Measurements from ENCODE around the gene P3H3. TPM values are rescaled to one million over a fixed set of nuclear protein-coding genes. Genes with fewer than 3 reads are reported as not detected.

The P3H3 gene
- total RNA-seq, 4 donors from 2014 or later, result 2.6 to 6.6 (median 4.4) TPM

- TF ChIP-seq CTCF (IDR thresholded peaks at IDR 0.05) (no peak), POLR2A (IDR thresholded peaks at IDR 0.05) (no peak)
- peaks cover 0 to 16% (median 0%) of the 10 kb centered on the region in 3 donors for H3K4me1 ChIP-seq
- no peak for DNase-seq
- peaks cover 0 to 13% (median 0%) of the 10 kb centered on the region in 4 donors for H3K27me3 ChIP-seq
- H3K27ac ChIP-seq, result no peak overlapping the region
- WGBS, 2 donors, result 65 to 67% methylated on average over 1 of the region's 1 CpG
- peaks cover 0 to 67% (median 0%) of the 10 kb centered on the region in 3 donors for H3K36me3 ChIP-seq
- H3K9me3 ChIP-seq, result no peaks in the 10 kb centered on the region
- intact Hi-C loops (cut with DNase I), result no loop called here
- no peak overlapping the region for H3K4me3 ChIP-seq
Observed at GRCh38 chr12:6834254-6834653, 6.0 kb downstream of the P3H3 start.

- no peaks in the 10 kb centered on the region for H3K9me3 ChIP-seq
- H3K27me3 ChIP-seq, result peaks cover 0 to 6% (median 0%) of the 10 kb centered on the region in 4 donors
- intact Hi-C loops (cut with DNase I), result no loop called here
- H3K4me3 ChIP-seq, result no peak overlapping the region
- H3K36me3 ChIP-seq, result peaks cover 0 to 71% (median 0%) of the 10 kb centered on the region in 3 donors
- 73 to 78% methylated on average over 5 of the region's 5 CpGs for WGBS, 2 donors
- TF ChIP-seq CTCF (IDR thresholded peaks at IDR 0.05) (no peak), POLR2A (IDR thresholded peaks at IDR 0.05) (no peak)
- H3K27ac ChIP-seq, result no peak overlapping the region
- no peak for DNase-seq
- peaks cover 0 to 10% (median 0%) of the 10 kb centered on the region in 3 donors for H3K4me1 ChIP-seq
Observed at GRCh38 chr12:6834873-6835272, 6.7 kb downstream of the P3H3 start.

- Histone ChIP-seq H3K4me3 (no peak overlapping the region), H3K4me1 (peaks cover 0 to 5% (median 0%) of the 10 kb centered on the region in 3 donors), H3K27ac (no peak overlapping the region), H3K36me3 (peaks cover 0 to 53% (median 0%) of the 10 kb centered on the region in 3 donors), H3K9me3 (no peaks in the 10 kb centered on the region), H3K27me3 (no peaks in the 10 kb centered on the region)
- no peak for TF ChIP-seq POLR2A (IDR thresholded peaks at IDR 0.05)
- intact Hi-C loops (cut with DNase I), result no loop called here
- no peak for DNase-seq
- 58 to 84% methylated on average over 2 to 15 of the region's 16 CpGs for WGBS, 2 donors
Observed at GRCh38 chr12:6836851-6837250, 8.6 kb downstream of the P3H3 start.

- intact Hi-C loops (cut with DNase I), result no loop called here
- H3K27me3 ChIP-seq, result no peaks in the 10 kb centered on the region
- H3K4me3 ChIP-seq, result no peak overlapping the region
- no peak overlapping the region for H3K27ac ChIP-seq
- no peak for DNase-seq
- TF ChIP-seq POLR2A (IDR thresholded peaks at IDR 0.05), result no peak
- TF ChIP-seq CTCF (IDR thresholded peaks at IDR 0.05), result no peak
- H3K4me1 ChIP-seq, result peaks cover 0 to 5% (median 0%) of the 10 kb centered on the region in 3 donors
- peaks cover 0 to 48% (median 0%) of the 10 kb centered on the region in 3 donors for H3K36me3 ChIP-seq
- no peaks in the 10 kb centered on the region for H3K9me3 ChIP-seq
- 85% methylated on average over 9 of the region's 26 CpGs; no CpG with 5 or more reads in 1 of the 2 donors for WGBS, 2 donors
Observed at GRCh38 chr12:6837370-6838060, 9.3 kb downstream of the P3H3 start.

GRCh38 chr12:6838854-6839253, 10.6 kb downstream of the P3H3 start:
- Histone ChIP-seq H3K27me3 (no peaks in the 10 kb centered on the region), H3K36me3 (peaks cover 0 to 41% (median 0%) of the 10 kb centered on the region in 3 donors), H3K9me3 (no peaks in the 10 kb centered on the region), H3K27ac (no peak overlapping the region), H3K4me1 (peaks cover 0 to 5% (median 0%) of the 10 kb centered on the region in 3 donors), H3K4me3 (no peak overlapping the region)
- no peak for DNase-seq
- 82 to 94% methylated on average over 5 to 8 of the region's 16 CpGs for WGBS, 2 donors
- intact Hi-C loops (cut with DNase I), result no loop called here
- no peak for TF ChIP-seq CTCF (IDR thresholded peaks at IDR 0.05)

All from esophagus squamous epithelium (tissue), 5 donors.